ENCODE data around the gene HIP1. TPM values are rescaled to one million over a fixed set of nuclear protein-coding genes. Genes with fewer than 3 reads are reported as not detected.

HIP1 gene
- total and polyA plus RNA-seq, 2 of the 4 experiments (the other 2 are of a cell fraction): 6.8 to 10.0 TPM

DNA sequence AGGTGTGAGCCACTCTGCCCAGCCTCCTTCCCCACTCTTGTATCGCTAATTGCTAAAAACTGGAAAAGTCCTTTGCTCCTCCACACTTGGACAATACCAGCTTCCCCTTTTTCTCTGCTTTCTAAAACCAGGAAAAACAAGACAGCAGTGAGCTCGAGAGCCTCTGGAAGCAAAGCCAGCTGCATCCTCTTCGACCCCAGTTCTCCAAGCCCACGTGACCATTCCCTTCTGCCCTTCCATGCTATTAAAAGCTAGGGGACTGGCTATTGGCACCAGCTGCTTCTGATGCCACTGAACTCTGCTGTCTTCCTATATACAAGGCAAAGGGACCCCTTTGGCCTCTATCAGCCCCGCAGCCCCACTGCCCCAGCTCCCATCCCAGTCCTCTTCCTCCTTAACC, 154.4 kb downstream of the HIP1 start:
- H2AK5ac ChIP-seq (ENCODE audit: low read depth, low read length): no peak overlapping the region
- TF ChIP-seq MXI1 (IDR thresholded peaks at IDR 0.05; ENCODE audit: borderline replicate concordance, low read depth, low read length) (no peak), RCOR1 (IDR thresholded peaks at IDR 0.05; ENCODE audit: insufficient replicate concordance, low read length) (no peak), CEBPB (IDR thresholded peaks at IDR 0.05; ENCODE audit: low read depth, low read length) (no peak), BHLHE40 (IDR thresholded peaks at IDR 0.05; ENCODE audit: low read depth, low read length) (no peak), POLR2A (IDR thresholded peaks at IDR 0.05; ENCODE audit: low read depth, low read length) (no peak), MAFK (IDR thresholded peaks at IDR 0.05; ENCODE audit: low read depth, low read length) (no peak), RFX5 (IDR thresholded peaks at IDR 0.05; ENCODE audit: low read depth, low read length) (no peak), FOS (IDR thresholded peaks at IDR 0.05; ENCODE audit: low read depth, low read length) (no peak), MAZ (IDR thresholded peaks at IDR 0.05; ENCODE audit: borderline replicate concordance, low read depth, low read length) (no peak), NFE2L2 (IDR thresholded peaks at IDR 0.05; ENCODE audit: low read depth, low read length) (no peak), SMC3 (IDR thresholded peaks at IDR 0.05; ENCODE audit: low read depth, low read length) (no peak), RAD21 (IDR thresholded peaks at IDR 0.05; ENCODE audit: low read length) (no peak)
- TF ChIP-seq, protein P1, sequence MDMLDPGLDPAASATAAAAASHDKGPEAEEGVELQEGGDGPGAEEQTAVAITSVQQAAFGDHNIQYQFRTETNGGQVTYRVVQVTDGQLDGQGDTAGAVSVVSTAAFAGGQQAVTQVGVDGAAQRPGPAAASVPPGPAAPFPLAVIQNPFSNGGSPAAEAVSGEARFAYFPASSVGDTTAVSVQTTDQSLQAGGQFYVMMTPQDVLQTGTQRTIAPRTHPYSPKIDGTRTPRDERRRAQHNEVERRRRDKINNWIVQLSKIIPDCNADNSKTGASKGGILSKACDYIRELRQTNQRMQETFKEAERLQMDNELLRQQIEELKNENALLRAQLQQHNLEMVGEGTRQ (IDR thresholded peaks at IDR 0.05; ENCODE audit: low read depth, low read length): no peak
- TF ChIP-seq, protein P2, sequence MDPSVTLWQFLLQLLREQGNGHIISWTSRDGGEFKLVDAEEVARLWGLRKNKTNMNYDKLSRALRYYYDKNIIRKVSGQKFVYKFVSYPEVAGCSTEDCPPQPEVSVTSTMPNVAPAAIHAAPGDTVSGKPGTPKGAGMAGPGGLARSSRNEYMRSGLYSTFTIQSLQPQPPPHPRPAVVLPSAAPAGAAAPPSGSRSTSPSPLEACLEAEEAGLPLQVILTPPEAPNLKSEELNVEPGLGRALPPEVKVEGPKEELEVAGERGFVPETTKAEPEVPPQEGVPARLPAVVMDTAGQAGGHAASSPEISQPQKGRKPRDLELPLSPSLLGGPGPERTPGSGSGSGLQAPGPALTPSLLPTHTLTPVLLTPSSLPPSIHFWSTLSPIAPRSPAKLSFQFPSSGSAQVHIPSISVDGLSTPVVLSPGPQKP (IDR thresholded peaks at IDR 0.05; ENCODE audit: borderline replicate concordance, low read depth, low read length): no peak
- TF ChIP-seq, protein P3, sequence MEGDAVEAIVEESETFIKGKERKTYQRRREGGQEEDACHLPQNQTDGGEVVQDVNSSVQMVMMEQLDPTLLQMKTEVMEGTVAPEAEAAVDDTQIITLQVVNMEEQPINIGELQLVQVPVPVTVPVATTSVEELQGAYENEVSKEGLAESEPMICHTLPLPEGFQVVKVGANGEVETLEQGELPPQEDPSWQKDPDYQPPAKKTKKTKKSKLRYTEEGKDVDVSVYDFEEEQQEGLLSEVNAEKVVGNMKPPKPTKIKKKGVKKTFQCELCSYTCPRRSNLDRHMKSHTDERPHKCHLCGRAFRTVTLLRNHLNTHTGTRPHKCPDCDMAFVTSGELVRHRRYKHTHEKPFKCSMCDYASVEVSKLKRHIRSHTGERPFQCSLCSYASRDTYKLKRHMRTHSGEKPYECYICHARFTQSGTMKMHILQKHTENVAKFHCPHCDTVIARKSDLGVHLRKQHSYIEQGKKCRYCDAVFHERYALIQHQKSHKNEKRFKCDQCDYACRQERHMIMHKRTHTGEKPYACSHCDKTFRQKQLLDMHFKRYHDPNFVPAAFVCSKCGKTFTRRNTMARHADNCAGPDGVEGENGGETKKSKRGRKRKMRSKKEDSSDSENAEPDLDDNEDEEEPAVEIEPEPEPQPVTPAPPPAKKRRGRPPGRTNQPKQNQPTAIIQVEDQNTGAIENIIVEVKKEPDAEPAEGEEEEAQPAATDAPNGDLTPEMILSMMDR (conservative IDR thresholded peaks at IDR 0.05; ENCODE audit: low read depth, low read length): no peak
- CTCF ChIA-PET: interaction anchor here (0.6 kb wide), 1 partner anchor 14 kb away, joined by 4 read pairs; no protein-coding TSS in a partner anchor
- peaks cover 7% of the 10 kb centered on the region; the same call in 1 of the 2 replicates for H3K9me1 ChIP-seq (ENCODE audit: insufficient read depth, low read length)
- 93% methylated on average over 3 of the region's 5 CpGs; no CpG with 5 or more reads in 1 of the 2 experiments for WGBS, 2 experiments (ENCODE audit: extremely low coverage in 2 of 2, insufficient read length in 1 of 2)
- no peak for ATAC-seq (ENCODE audit: low read depth)
- H2BK5ac ChIP-seq (ENCODE audit: low read depth, low read length, poor library complexity, severe bottlenecking): no peak overlapping the region
- in situ Hi-C loops (cut with MboI; ENCODE audit: low sequenced_read_pairs) (no loop called here), intact Hi-C loops (cut with micrococcal nuclease) (no loop called here), dilution Hi-C loops (cut with HindIII; ENCODE audit: low sequenced_read_pairs, unreplicated experiment) (no loop called here)
- peaks cover 25% of the 10 kb centered on the region for H3K36me3 ChIP-seq (ENCODE audit: control insufficient read depth, insufficient read depth, low read length)
- no peak for DNase-seq
- H4K20me1 ChIP-seq (ENCODE audit: insufficient read depth, low read length): no peaks in the 10 kb centered on the region
- no peaks in the 10 kb centered on the region for H3K9me3 ChIP-seq (ENCODE audit: control insufficient read depth, insufficient read depth, low read length)
- H3K14ac ChIP-seq (replicated peaks; ENCODE audit: low read depth, low read length): no peak overlapping the region
- POLR2A ChIA-PET (ENCODE audit: unreplicated experiment): no interaction called here
- H3K9ac ChIP-seq (ENCODE audit: low read depth, low read length): no peak overlapping the region
- H4K5ac ChIP-seq (ENCODE audit: low read depth, low read length): no peak overlapping the region
- H3K23ac ChIP-seq (ENCODE audit: low read depth, low read length): no peak overlapping the region
- no peaks in the 10 kb centered on the region for H3K27me3 ChIP-seq (ENCODE audit: control insufficient read depth, insufficient read depth, low read length)
- no peak overlapping the region for H4K91ac ChIP-seq (ENCODE audit: insufficient read depth, low read depth, low read length)
- H2BK15ac ChIP-seq (ENCODE audit: low read depth, low read length): no peak overlapping the region
- no peaks in the 10 kb centered on the region for H3K4me1 ChIP-seq (ENCODE audit: control insufficient read depth, insufficient read depth, low read length)
- H2AFZ ChIP-seq (replicated peaks; ENCODE audit: low read length, poor library complexity): no peak overlapping the region
- no peak overlapping the region for H2BK20ac ChIP-seq (ENCODE audit: low read depth, low read length)
- no peaks in the 10 kb centered on the region; a peak in 1 of 4 replicates for H3K79me1 ChIP-seq (ENCODE audit: low read depth in 1 of 2, low read length in 2 of 2)
- no peak overlapping the region for H3K18ac ChIP-seq (ENCODE audit: low read depth, low read length)
- H2AK9ac ChIP-seq (replicated peaks; ENCODE audit: low read depth, low read length, poor library complexity): no peak overlapping the region
- H3K4me2 ChIP-seq (ENCODE audit: low read depth, low read length): no peak overlapping the region
- H4K8ac ChIP-seq (ENCODE audit: low read depth in 2 of 2, low read length in 2 of 2): no peak overlapping the region
- BruUV-seq (replicated peaks): no TSS peak
- H3K56ac ChIP-seq (ENCODE audit: extremely low read depth, insufficient read depth, low read length): no peak overlapping the region
- H3K4ac ChIP-seq (ENCODE audit: low read depth, low read length): no peak overlapping the region
- H2BK120ac ChIP-seq (ENCODE audit: low read depth, low read length): no peak overlapping the region
- H3K27ac ChIP-seq (ENCODE audit: insufficient read depth, low read length): no peak overlapping the region
- H3K4me3 ChIP-seq (ENCODE audit: insufficient read depth, low read depth, low read length): no peak overlapping the region
